Keratinocyte (primary cell): ENCODE data around the gene ADPRS. TPM values are rescaled to one million over a fixed set of nuclear protein-coding genes. Genes with fewer than 3 reads are reported as not detected.

Experiments
- DNase-seq: peaks from one replicate; pipeline ENCODE4 v3.0.0-alpha.2; 2011; ENCODE audit warnings: low read depth, missing footprints, low spot score
- FAIRE-seq: peaks from 2 replicates; lab custom pipeline; 2011; peaks lifted over from hg19 to GRCh38; lab: Jason Lieb, UNC
- H2AFZ ChIP-seq: 2 replicates; pipeline ENCODE4 v1.6.0; 2012; ENCODE audit warnings: low read length, control low read depth, inconsistent platforms; ENCODE audit not compliant: control insufficient read depth
- H3K27ac ChIP-seq: 2 replicates; pipeline ENCODE4 v1.5.1; 2011; ENCODE audit warnings: low read length; ENCODE audit not compliant: control insufficient read depth, insufficient read depth
- H3K27me3 ChIP-seq: 3 replicates; pipeline ENCODE4 v1.6.0; 2011; ENCODE audit warnings: low read length; ENCODE audit not compliant: control insufficient read depth, insufficient read depth; ENCODE audit errors: extremely low read depth
- H3K36me3 ChIP-seq, 2 experiments: 2 replicates in 1 of 2; 3 replicates in 1 of 2; pipeline ENCODE4 v1.5.1; 2011; ENCODE audit warnings: low read length in 2 of 2, mild to moderate bottlenecking in 1 of 2; ENCODE audit not compliant: control insufficient read depth in 2 of 2, insufficient read depth in 2 of 2; ENCODE audit errors: extremely low read depth in 1 of 2
- H3K4me1 ChIP-seq: 3 replicates; pipeline ENCODE4 v1.5.1; 2011; ENCODE audit warnings: low read length; ENCODE audit not compliant: control insufficient read depth, insufficient read depth; ENCODE audit errors: extremely low read depth
- H3K4me2 ChIP-seq: 3 replicates; pipeline ENCODE4 v1.6.0; 2011; ENCODE audit warnings: low read depth, low read length; ENCODE audit not compliant: control insufficient read depth, insufficient read depth; ENCODE audit errors: extremely low read depth
- H3K4me3 ChIP-seq, 3 experiments: fragments of 200-600 bp in 1 of 3; sonication (generic) in 1 of 3; 2 replicates in 2 of 3; 3 replicates in 1 of 3; pipeline ENCODE4 v1.5.1; 2011 to 2016; ENCODE audit warnings: low read length in 3 of 3, mild to moderate bottlenecking in 3 of 3, control low read depth in 2 of 3, inconsistent platforms in 1 of 3, low read depth in 1 of 3, mixed read lengths in 1 of 3, mixed run types in 1 of 3, moderate library complexity in 1 of 3; ENCODE audit not compliant: control insufficient read depth in 2 of 3, insufficient read depth in 2 of 3; ENCODE audit errors: extremely low read depth in 1 of 3
- H3K79me2 ChIP-seq: 2 replicates; pipeline ENCODE4 v1.6.0; 2012; ENCODE audit warnings: low read length; ENCODE audit not compliant: control insufficient read depth, insufficient read depth
- H3K9ac ChIP-seq: 3 replicates; pipeline ENCODE4 v1.6.0; 2011; ENCODE audit warnings: low read length; ENCODE audit not compliant: control insufficient read depth, insufficient read depth; ENCODE audit errors: extremely low read depth
- H3K9me1 ChIP-seq: 3 replicates; pipeline ENCODE4 v1.6.0; 2011; ENCODE audit warnings: low read length; ENCODE audit not compliant: control insufficient read depth, insufficient read depth; ENCODE audit errors: extremely low read depth
- H3K9me3 ChIP-seq: 2 replicates; pipeline ENCODE4 v1.5.1; 2012; ENCODE audit warnings: low read depth, low read length; ENCODE audit not compliant: control insufficient read depth
- H4K20me1 ChIP-seq: 3 replicates; pipeline ENCODE4 v1.6.0; 2011; ENCODE audit warnings: low read length; ENCODE audit not compliant: control insufficient read depth, insufficient read depth; ENCODE audit errors: extremely low read depth
- CTCF ChIP-seq, 3 experiments: IDR thresholded peaks in 1 of 3; conservative IDR thresholded peaks in 1 of 3; optimal IDR thresholded peaks in 1 of 3; 2 replicates in 2 of 3; 3 replicates in 1 of 3; pipeline versions ENCODE3 to v1.5.1; 2011; ENCODE audit warnings: low read length in 3 of 3, mild to moderate bottlenecking in 3 of 3, moderate library complexity in 2 of 3, control low read depth in 1 of 3, inconsistent platforms in 1 of 3; ENCODE audit not compliant: insufficient read depth in 2 of 3; ENCODE audit errors: extremely low read depth in 1 of 3
- EZH2 ChIP-seq: IDR thresholded peaks from one replicate; pipeline ENCODE4 v1.6.1; 2012; ENCODE audit warnings: inconsistent platforms, mild to moderate bottlenecking, low read length, moderate library complexity
- dilution Hi-C: fragments of 300-500 bp; cut with MboI; formaldehyde crosslinking; loops from one replicate; pipeline ENCODE4 v1.7.0; 2020; ENCODE audit warnings: low sequenced_read_pairs; ENCODE audit not compliant: extremely low pct_ligation_motif_present
- polyA plus RNA-seq, 5 experiments: library from polyadenylated mRNA; depleted of rRNA in 3 of 5; stranded (reverse) in 3 of 5; stranded (forward) in 1 of 5; unstranded in 1 of 5; fragments of >200 nt; gene quantifications; 1 replicate in 1 of 5; 2 replicates in 3 of 5; 3 replicates in 1 of 5; pipeline versions ENCODE4 v1.2.1 to v1.2.3, GENCODE V29; 2011 to 2012; ENCODE audit warnings: missing spikeins in 2 of 5, low read depth in 1 of 5, low replicate concordance in 1 of 5

The ADPRS gene
- polyA plus RNA-seq, 1 donor (not counting 4 experiments of a cell fraction or from before 2014, with no cell fraction given), result 33.1 TPM

- dilution Hi-C loops, result no loop called here
- H3K79me2 ChIP-seq, result no peaks in the 10 kb centered on the region
- no peaks in the 10 kb centered on the region for H3K36me3 ChIP-seq
- H3K9me1 ChIP-seq, result no peaks in the 10 kb centered on the region
- no peaks in the 10 kb centered on the region for H3K9me3 ChIP-seq
- TF ChIP-seq CTCF (optimal IDR thresholded peaks at IDR 0.05 in 1 of 3, IDR thresholded peaks at IDR 0.05 in 1 of 3, conservative IDR thresholded peaks at IDR 0.05 in 1 of 3; ENCODE audit: extremely low read depth in 1 of 3, insufficient read depth in 2 of 3, low read length in 3 of 3) (no peak), EZH2 (no peak)
- no peak for FAIRE-seq
- no peak overlapping the region for H3K4me3 ChIP-seq
- H3K4me2 ChIP-seq, result no peak overlapping the region
- no peaks in the 10 kb centered on the region for H4K20me1 ChIP-seq
- DNase-seq, result no peak
- no peak overlapping the region for H2AFZ ChIP-seq
- peaks cover 14% of the 10 kb centered on the region for H3K4me1 ChIP-seq
- H3K27ac ChIP-seq, result no peak overlapping the region
- no peak overlapping the region for H3K9ac ChIP-seq
- H3K27me3 ChIP-seq, result no peaks in the 10 kb centered on the region
Observed at GRCh38 chr1:36106269-36106668, 17.6 kb downstream of the ADPRS start.

- H3K9me3 ChIP-seq, result no peaks in the 10 kb centered on the region
- dilution Hi-C loops, result no loop called here
- H3K79me2 ChIP-seq, result no peaks in the 10 kb centered on the region
- no peaks in the 10 kb centered on the region for H3K9me1 ChIP-seq
- H3K4me3 ChIP-seq, result no peak overlapping the region
- H3K36me3 ChIP-seq, result no peaks in the 10 kb centered on the region
- no peak for TF ChIP-seq CTCF (optimal IDR thresholded peaks at IDR 0.05 in 1 of 3, IDR thresholded peaks at IDR 0.05 in 1 of 3, conservative IDR thresholded peaks at IDR 0.05 in 1 of 3; ENCODE audit: extremely low read depth in 1 of 3, insufficient read depth in 2 of 3, low read length in 3 of 3)
- no peak for TF ChIP-seq EZH2
- no peak overlapping the region for H3K9ac ChIP-seq
- no peak overlapping the region for H3K4me2 ChIP-seq
- H2AFZ ChIP-seq, result no peak overlapping the region
- FAIRE-seq, result no peak
- H4K20me1 ChIP-seq, result no peaks in the 10 kb centered on the region
- no peaks in the 10 kb centered on the region for H3K27me3 ChIP-seq
- DNase-seq, result no peak
- H3K27ac ChIP-seq, result no peak overlapping the region
- H3K4me1 ChIP-seq, result peaks cover 14% of the 10 kb centered on the region
Observed at GRCh38 chr1:36107394-36107793, 18.7 kb downstream of the ADPRS start.
